IMR-90 (cell line): ENCODE data around the gene ALPK3. TPM values are rescaled to one million over a fixed set of nuclear protein-coding genes. Genes with fewer than 3 reads are reported as not detected.

ENCODE experiments used
- ATAC-seq: fragments of 200-7000 bp; cut with Tn5 transposase; 2 replicates; pipeline ENCODE4 v1.9.1; 2020; ENCODE audit warnings: low read depth, mild to moderate bottlenecking, moderate library complexity
- BruUV-seq: library from RNA; stranded (reverse); fragments of 400-500 nt; replicated peaks from 2 replicates; lab custom pipeline; 2021; lab: Mats Ljungman, UMichigan
- CTCF ChIA-PET: fragments of 300-600 bp; formaldehyde crosslinking; extraction: SDS; loops from one replicate; lab custom pipeline; 2021; ENCODE audit warnings: antibody characterized with exemption; lab: Yijun Ruan, JAX
- POLR2A ChIA-PET: fragments of 300-600 bp; sonication (Branson Sonifier 250); formaldehyde crosslinking; loops from one replicate; lab custom pipeline; 2022; ENCODE audit warnings: antibody characterized with exemption; ENCODE audit not compliant: unreplicated experiment; lab: Charles Lee
- DNase-seq: peaks from one replicate; pipeline ENCODE4 v3.0.0; 2013
- H2AFZ ChIP-seq: replicated peaks from 2 replicates; pipeline ENCODE3; 2013; ENCODE audit warnings: low read length, mild to moderate bottlenecking; ENCODE audit not compliant: poor library complexity
- H2AK5ac ChIP-seq: 2 replicates; pipeline ENCODE4 v1.6.1; 2013; ENCODE audit warnings: low read depth, low read length, inconsistent platforms
- H2AK9ac ChIP-seq: replicated peaks from 2 replicates; pipeline ENCODE3; 2013; ENCODE audit warnings: mild to moderate bottlenecking, low read depth, low read length, moderate library complexity; ENCODE audit not compliant: poor library complexity
- H2BK120ac ChIP-seq: 2 replicates; pipeline ENCODE4 v1.6.1; 2013; ENCODE audit warnings: low read depth, low read length, inconsistent platforms
- H2BK15ac ChIP-seq: 3 replicates; pipeline ENCODE4 v1.6.1; 2013; ENCODE audit warnings: low read depth, low read length, inconsistent platforms
- H2BK20ac ChIP-seq: 2 replicates; pipeline ENCODE4 v1.6.1; 2013; ENCODE audit warnings: low read depth, mild to moderate bottlenecking, inconsistent platforms, low read length, moderate library complexity
- H2BK5ac ChIP-seq: 2 replicates; pipeline ENCODE4 v1.6.1; 2013; ENCODE audit warnings: mild to moderate bottlenecking, low read depth, low read length, inconsistent platforms; ENCODE audit not compliant: poor library complexity, severe bottlenecking
- H3K14ac ChIP-seq: replicated peaks from 2 replicates; pipeline ENCODE4 v1.6.1; 2013; ENCODE audit warnings: low read depth, low read length, inconsistent platforms
- H3K18ac ChIP-seq: 2 replicates; pipeline ENCODE4 v1.6.1; 2013; ENCODE audit warnings: low read depth, low read length, control low read depth
- H3K23ac ChIP-seq: 2 replicates; pipeline ENCODE4 v1.6.1; 2013; ENCODE audit warnings: low read depth, low read length, inconsistent platforms
- H3K27ac ChIP-seq: 2 replicates; pipeline ENCODE4 v1.5.1; 2013; ENCODE audit warnings: mild to moderate bottlenecking, control low read depth, low read length; ENCODE audit not compliant: insufficient read depth
- H3K27me3 ChIP-seq: 2 replicates; pipeline ENCODE4 v1.6.1; 2013; ENCODE audit warnings: low read length; ENCODE audit not compliant: control insufficient read depth, insufficient read depth
- H3K36me3 ChIP-seq: 2 replicates; pipeline ENCODE4 v1.6.1; 2013; ENCODE audit warnings: low read length, mixed read lengths; ENCODE audit not compliant: control insufficient read depth, insufficient read depth
- H3K4ac ChIP-seq: 2 replicates; pipeline ENCODE4 v1.6.1; 2013; ENCODE audit warnings: low read depth, low read length, inconsistent platforms
- H3K4me1 ChIP-seq: 2 replicates; pipeline ENCODE4 v1.6.1; 2013; ENCODE audit warnings: low read length, mixed read lengths; ENCODE audit not compliant: control insufficient read depth, insufficient read depth
- H3K4me2 ChIP-seq: 2 replicates; pipeline ENCODE4 v1.6.1; 2013; ENCODE audit warnings: low read depth, mild to moderate bottlenecking, control low read depth, low read length, moderate library complexity
- H3K4me3 ChIP-seq: 2 replicates; pipeline ENCODE4 v1.5.1; 2013; ENCODE audit warnings: low read depth, mild to moderate bottlenecking, control low read depth, low read length, moderate library complexity; ENCODE audit not compliant: insufficient read depth
- H3K56ac ChIP-seq: 2 replicates; pipeline ENCODE4 v1.6.1; 2013; ENCODE audit warnings: low read length, inconsistent platforms; ENCODE audit not compliant: insufficient read depth; ENCODE audit errors: extremely low read depth
- H3K79me1 ChIP-seq, 2 experiments: 2 replicates each; pipeline ENCODE4 v1.6.1; 2013; ENCODE audit warnings: low read length in 2 of 2, inconsistent platforms in 1 of 2, low read depth in 1 of 2
- H3K9ac ChIP-seq: 2 replicates; pipeline ENCODE4 v1.6.1; 2013; ENCODE audit warnings: low read depth, low read length, control low read depth
- H3K9me1 ChIP-seq: 2 replicates; pipeline ENCODE4 v1.6.1; 2013; ENCODE audit warnings: low read length, inconsistent platforms; ENCODE audit not compliant: insufficient read depth
- H3K9me3 ChIP-seq: 2 replicates; pipeline ENCODE4 v1.6.1; 2013; ENCODE audit warnings: low read length; ENCODE audit not compliant: control insufficient read depth, insufficient read depth
- H4K20me1 ChIP-seq: 2 replicates; pipeline ENCODE4 v1.6.1; 2013; ENCODE audit warnings: low read length, inconsistent platforms; ENCODE audit not compliant: insufficient read depth
- H4K5ac ChIP-seq: 2 replicates; pipeline ENCODE4 v1.6.1; 2013; ENCODE audit warnings: mild to moderate bottlenecking, low read depth, low read length, control low read depth
- H4K8ac ChIP-seq, 2 experiments: 2 replicates each; pipeline ENCODE4 v1.6.1; 2013; ENCODE audit warnings: low read depth in 2 of 2, low read length in 2 of 2, control low read depth in 1 of 2, inconsistent platforms in 1 of 2
- H4K91ac ChIP-seq: 2 replicates; pipeline ENCODE4 v1.6.1; 2013; ENCODE audit warnings: low read depth, low read length, inconsistent platforms; ENCODE audit not compliant: insufficient read depth
- MAFK ChIP-seq: IDR thresholded peaks from 2 replicates; pipeline ENCODE4 v1.6.1; 2012; ENCODE audit warnings: low read depth, low read length, improper control_type of control experiment
- NFE2L2 ChIP-seq: fragments of 150-350 bp; IDR thresholded peaks from 2 replicates; pipeline ENCODE4 v1.6.1; 2016; ENCODE audit warnings: low read depth, mild to moderate bottlenecking, low read length
- WGBS, 2 experiments: methylation state at CpG; one replicate each; pipeline versions ENCODE4 v1.1.5 to v1.1.7; 2013; ENCODE audit warnings: missing lambda C conversion rate in 2 of 2; ENCODE audit not compliant: insufficient read length in 1 of 2; ENCODE audit errors: extremely low coverage in 2 of 2; 5-methylcytosine and 5-hydroxymethylcytosine counted together
- dilution Hi-C: fragments of 300-500 bp; cut with HindIII; formaldehyde crosslinking; loops from one replicate; pipeline ENCODE4 v1.14.3; 2018; ENCODE audit warnings: low sequenced_read_pairs; ENCODE audit not compliant: unreplicated experiment
- in situ Hi-C: fragments of 300-500 bp; cut with MboI; formaldehyde crosslinking; loops from 3 replicates; pipeline ENCODE4 v1.14.3; 2019; ENCODE audit warnings: low sequenced_read_pairs, inconsistent platforms, mixed read lengths
- intact Hi-C: fragments of 100-400 bp; cut with micrococcal nuclease; formaldehyde crosslinking; loops from 2 replicates; pipeline ENCODE4 v1.10.0; 2022
- polyA plus RNA-seq, 3 experiments: library from polyadenylated mRNA; depleted of rRNA; stranded (reverse); fragments of >200 nt; gene quantifications; 2 replicates each; pipeline ENCODE4 v1.2.3, GENCODE V29; 2012; ENCODE audit warnings: low replicate concordance in 1 of 3
- total RNA-seq: library from RNA; depleted of rRNA; stranded (reverse); fragments of >200 nt; gene quantifications from 2 replicates; pipeline ENCODE4 v1.2.3, GENCODE V29; 2012
- TF ChIP-seq, protein P1 (sequence below): conservative IDR thresholded peaks from 2 replicates; pipeline ENCODE4 v1.5.1; 2012; ENCODE audit warnings: mild to moderate bottlenecking, low read depth, low read length, improper control_type of control experiment
- TF ChIP-seq, protein P2 (sequence below): fragments of 150-350 bp; IDR thresholded peaks from 2 replicates; pipeline ENCODE4 v1.6.1; 2016; ENCODE audit warnings: low read depth, mild to moderate bottlenecking, low read length, moderate library complexity, borderline replicate concordance

Gene ALPK3
- total and polyA plus RNA-seq, 2 of the 4 experiments (the other 2 are of a cell fraction), result under 0.01 to 0.26 TPM

DNA sequence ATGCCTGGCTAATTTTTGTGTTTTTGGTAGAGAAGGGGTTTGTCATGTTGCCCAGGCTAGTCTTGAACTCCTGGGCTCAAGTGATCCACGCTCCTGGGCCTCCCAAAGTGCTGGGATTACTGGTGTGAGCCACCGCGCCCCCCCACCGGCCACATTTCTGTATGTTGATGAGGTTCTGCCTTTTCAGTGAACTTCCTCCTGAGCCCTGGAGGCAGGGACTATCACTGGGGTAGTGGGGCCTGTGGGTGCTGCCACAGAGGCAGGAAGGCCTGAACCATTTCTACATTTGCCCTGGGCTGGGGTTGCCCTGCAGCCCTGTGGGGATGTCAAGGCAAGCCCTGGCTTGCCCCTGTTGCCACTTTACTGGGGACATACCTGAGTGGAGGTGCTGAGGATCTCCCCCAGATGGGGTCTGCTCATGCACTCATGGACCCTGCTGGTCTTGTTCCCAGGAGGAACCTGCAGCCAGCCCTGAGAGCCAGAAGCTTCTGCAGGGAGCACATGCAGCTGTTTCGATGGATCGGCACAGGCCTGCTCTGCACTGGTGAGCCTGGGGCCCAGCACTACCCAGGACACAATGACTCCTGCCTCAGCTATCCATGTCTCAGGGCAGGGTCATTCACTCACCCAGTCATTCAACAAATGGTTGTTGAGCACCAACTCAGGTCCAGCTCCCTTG, 73.0 kb downstream of the ALPK3 start:
- no peak overlapping the region for H4K91ac ChIP-seq
- no peaks in the 10 kb centered on the region for H3K9me3 ChIP-seq
- no peak overlapping the region for H4K5ac ChIP-seq
- H3K56ac ChIP-seq, result no peak overlapping the region
- no peaks in the 10 kb centered on the region for H4K20me1 ChIP-seq
- no peaks in the 10 kb centered on the region for H3K36me3 ChIP-seq
- TF ChIP-seq, protein P1, sequence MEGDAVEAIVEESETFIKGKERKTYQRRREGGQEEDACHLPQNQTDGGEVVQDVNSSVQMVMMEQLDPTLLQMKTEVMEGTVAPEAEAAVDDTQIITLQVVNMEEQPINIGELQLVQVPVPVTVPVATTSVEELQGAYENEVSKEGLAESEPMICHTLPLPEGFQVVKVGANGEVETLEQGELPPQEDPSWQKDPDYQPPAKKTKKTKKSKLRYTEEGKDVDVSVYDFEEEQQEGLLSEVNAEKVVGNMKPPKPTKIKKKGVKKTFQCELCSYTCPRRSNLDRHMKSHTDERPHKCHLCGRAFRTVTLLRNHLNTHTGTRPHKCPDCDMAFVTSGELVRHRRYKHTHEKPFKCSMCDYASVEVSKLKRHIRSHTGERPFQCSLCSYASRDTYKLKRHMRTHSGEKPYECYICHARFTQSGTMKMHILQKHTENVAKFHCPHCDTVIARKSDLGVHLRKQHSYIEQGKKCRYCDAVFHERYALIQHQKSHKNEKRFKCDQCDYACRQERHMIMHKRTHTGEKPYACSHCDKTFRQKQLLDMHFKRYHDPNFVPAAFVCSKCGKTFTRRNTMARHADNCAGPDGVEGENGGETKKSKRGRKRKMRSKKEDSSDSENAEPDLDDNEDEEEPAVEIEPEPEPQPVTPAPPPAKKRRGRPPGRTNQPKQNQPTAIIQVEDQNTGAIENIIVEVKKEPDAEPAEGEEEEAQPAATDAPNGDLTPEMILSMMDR, result no peak
- TF ChIP-seq MAFK, result no peak
- TF ChIP-seq, protein P2, sequence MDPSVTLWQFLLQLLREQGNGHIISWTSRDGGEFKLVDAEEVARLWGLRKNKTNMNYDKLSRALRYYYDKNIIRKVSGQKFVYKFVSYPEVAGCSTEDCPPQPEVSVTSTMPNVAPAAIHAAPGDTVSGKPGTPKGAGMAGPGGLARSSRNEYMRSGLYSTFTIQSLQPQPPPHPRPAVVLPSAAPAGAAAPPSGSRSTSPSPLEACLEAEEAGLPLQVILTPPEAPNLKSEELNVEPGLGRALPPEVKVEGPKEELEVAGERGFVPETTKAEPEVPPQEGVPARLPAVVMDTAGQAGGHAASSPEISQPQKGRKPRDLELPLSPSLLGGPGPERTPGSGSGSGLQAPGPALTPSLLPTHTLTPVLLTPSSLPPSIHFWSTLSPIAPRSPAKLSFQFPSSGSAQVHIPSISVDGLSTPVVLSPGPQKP, result no peak
- no peak for TF ChIP-seq NFE2L2
- no peak overlapping the region for H3K4me3 ChIP-seq
- intact Hi-C loops (no loop called here), in situ Hi-C loops (no loop called here), dilution Hi-C loops (no loop called here)
- H3K27ac ChIP-seq, result no peak overlapping the region
- no peak overlapping the region for H2AFZ ChIP-seq
- H3K27me3 ChIP-seq, result peaks cover 32% of the 10 kb centered on the region; the same call in 1 of the 2 replicates
- H2AK9ac ChIP-seq, result peak overlapping the region; percentile 26
- no peak overlapping the region for H3K23ac ChIP-seq
- H2BK20ac ChIP-seq, result no peak overlapping the region
- no peak overlapping the region; the same call in 1 of the 2 replicates for H3K14ac ChIP-seq
- ChIA-PET POLR2A (no interaction called here), CTCF (no interaction called here)
- H3K4me1 ChIP-seq, result no peaks in the 10 kb centered on the region
- no TSS peak for BruUV-seq
- no peak overlapping the region for H2BK15ac ChIP-seq
- no peak overlapping the region for H2BK5ac ChIP-seq
- no peak overlapping the region for H3K4me2 ChIP-seq
- no peak for ATAC-seq
- H3K9ac ChIP-seq, result no peak overlapping the region
- H4K8ac ChIP-seq, result no peak overlapping the region
- H3K4ac ChIP-seq, result no peak overlapping the region
- no peaks in the 10 kb centered on the region for H3K9me1 ChIP-seq
- no peak overlapping the region for H3K18ac ChIP-seq
- H2BK120ac ChIP-seq, result no peak overlapping the region
- WGBS, 2 experiments, result 89% methylated on average over 3 of the region's 6 CpGs; no CpG with 5 or more reads in 1 of the 2 experiments
- DNase-seq, result no peak
- H3K79me1 ChIP-seq, result no peaks in the 10 kb centered on the region
- H2AK5ac ChIP-seq, result no peak overlapping the region
